ENCODE results near the gene SLC16A7. TPM values are rescaled to one million over a fixed set of nuclear protein-coding genes. Genes with fewer than 3 reads are reported as not detected.

Gene SLC16A7
- total and polyA plus RNA-seq, 9 of the 15 experiments (the other 6 are each of a cell fraction or from before 2014, with no cell fraction given): 0.18 TPM; not detected in 8

- ChIA-PET CTCF (ENCODE audit: low intra/inter-chr PET ratio) (no interaction called here), POLR2A (no interaction called here)
- Histone ChIP-seq H3K36me3 (ENCODE audit: control insufficient read depth, insufficient read depth, low read length) (no peaks in the 10 kb centered on the region), H3K4me1 (replicated peaks in 1 of 2; ENCODE audit: control insufficient read depth in 2 of 2, insufficient read depth in 2 of 2, low read length in 2 of 2) (no peaks in the 10 kb centered on the region), H3K9me3 (replicated peaks; ENCODE audit: control insufficient read depth, insufficient read depth, low read depth, low read length) (no peaks in the 10 kb centered on the region; the same call in 1 of the 2 replicates), H3K79me2 (ENCODE audit: control insufficient read depth, insufficient read depth, low read length) (no peaks in the 10 kb centered on the region), H2AFZ (ENCODE audit: low read depth, low read length) (no peak overlapping the region), H3K4me3 (no peak overlapping the region), H3K27ac (ENCODE audit: extremely low read depth, low read depth, low read length) (no peak overlapping the region), H3K4me2 (ENCODE audit: insufficient read depth, low read length) (no peak overlapping the region), H3K27me3 (ENCODE audit: control insufficient read depth in 2 of 2, insufficient read depth in 2 of 2, low read length in 2 of 2) (no peaks in the 10 kb centered on the region), H3K9me1 (ENCODE audit: control insufficient read depth, insufficient read depth, low read length) (no peaks in the 10 kb centered on the region), H4K20me1 (replicated peaks; ENCODE audit: control insufficient read depth, insufficient read depth, low read length) (no peaks in the 10 kb centered on the region), H3K9ac (ENCODE audit: insufficient read depth in 1 of 2, low read depth in 2 of 2, low read length in 2 of 2) (no peak overlapping the region)
- FAIRE-seq: no peak
- intact Hi-C loops (cut with micrococcal nuclease): no loop called here
- in situ Hi-C loops (cut with MboI): no loop called here
- TF ChIP-seq ZNF384 (IDR thresholded peaks at IDR 0.05; ENCODE audit: low read depth, low read length): no peak
- TF ChIP-seq IRF2 (CRISPR knock-in tag; IDR thresholded peaks at IDR 0.05): no peak
- no peak for TF ChIP-seq FOXO4 (CRISPR knock-in tag; IDR thresholded peaks at IDR 0.05)
- no peak for TF ChIP-seq PRPF4 (IDR thresholded peaks at IDR 0.05; ENCODE audit: insufficient read depth, low read depth, low read length, poor library complexity, severe bottlenecking)
- no peak for TF ChIP-seq ZNF277 (CRISPR knock-in tag; IDR thresholded peaks at IDR 0.05; ENCODE audit: borderline replicate concordance)
- TF ChIP-seq MAFG (tag; conservative IDR thresholded peaks at IDR 0.05): no peak
- TF ChIP-seq EP300 (IDR thresholded peaks at IDR 0.05; ENCODE audit: low read length): no peak
- TF ChIP-seq ZNF696 (CRISPR knock-in tag; conservative IDR thresholded peaks at IDR 0.05): no peak
- TF ChIP-seq IRF1 (CRISPR knock-in tag; IDR thresholded peaks at IDR 0.05; ENCODE audit: borderline replicate concordance): no peak
- no peak for TF ChIP-seq MCM2 (IDR thresholded peaks at IDR 0.05; ENCODE audit: low read depth)
- TF ChIP-seq ZNF76 (CRISPR knock-in tag; IDR thresholded peaks at IDR 0.05; ENCODE audit: borderline replicate concordance): no peak
- TF ChIP-seq PHTF2 (CRISPR knock-in tag; IDR thresholded peaks at IDR 0.05): no peak
- ATAC-seq: no peak
- 0% methylated on average over 1 of the region's 1 CpG for WGBS (ENCODE audit: insufficient coverage, low coverage, missing lambda C conversion rate)
- DNase-seq (ENCODE audit: extremely low read depth in 1 of 4, low spot score in 3 of 4): no peak
- BruUV-seq (replicated peaks): no TSS peak
These were observed 36.6 kb downstream of the SLC16A7 start for GRCh38 chr12:59632408-59632807.
